Endothelial cell of umbilical vein (primary cell): Measurements from ENCODE around the gene NSD2. TPM values are rescaled to one million over a fixed set of nuclear protein-coding genes. Genes with fewer than 3 reads are reported as not detected.

Experiments used
- BruUV-seq: library from RNA; stranded (reverse); fragments of 400-500 nt; replicated peaks from 2 replicates; lab custom pipeline; 2021; lab: Mats Ljungman, UMichigan
- CTCF ChIA-PET: fragments of 300-600, 350-600 bp; sonication (Branson Sonifier 250); formaldehyde crosslinking; loops from one replicate; lab custom pipeline; 2021; ENCODE audit warnings: antibody characterized with exemption, inconsistent platforms; lab: Charles Lee
- POLR2A ChIA-PET: fragments of 300-600, 350-600 bp; sonication (Branson Sonifier 250); formaldehyde crosslinking; loops from one replicate; lab custom pipeline; 2021; ENCODE audit warnings: antibody characterized with exemption, inconsistent platforms; lab: Charles Lee
- DNase-seq: peaks from one replicate; pipeline ENCODE4 v3.0.0-alpha.2; 2011; ENCODE audit warnings: low read depth, low spot score
- FAIRE-seq: peaks from 2 replicates; lab custom pipeline; 2011; peaks lifted over from hg19 to GRCh38; lab: Jason Lieb, UNC
- H2AFZ ChIP-seq: 2 replicates; pipeline ENCODE4 v1.6.0; 2012; ENCODE audit warnings: low read depth, low read length, control low read depth, inconsistent platforms
- H3K27ac ChIP-seq: 2 replicates; pipeline ENCODE4 v1.5.1; 2011; ENCODE audit warnings: low read depth, mild to moderate bottlenecking, control low read depth, low read length, moderate library complexity; ENCODE audit not compliant: insufficient read depth
- H3K27me3 ChIP-seq, 2 experiments: 2 replicates each; pipeline versions ENCODE4 v1.6.0 to v1.6.1; 2011; ENCODE audit warnings: low read length in 2 of 2, mixed read lengths in 1 of 2; ENCODE audit not compliant: control insufficient read depth in 2 of 2, insufficient read depth in 2 of 2
- H3K36me3 ChIP-seq, 2 experiments: 2 replicates in 1 of 2; 3 replicates in 1 of 2; pipeline ENCODE4 v1.5.1; 2011; ENCODE audit warnings: low read length in 2 of 2, mild to moderate bottlenecking in 1 of 2, moderate library complexity in 1 of 2; ENCODE audit not compliant: control insufficient read depth in 2 of 2, insufficient read depth in 2 of 2; ENCODE audit errors: extremely low read depth in 1 of 2
- H3K4me1 ChIP-seq: 3 replicates; pipeline ENCODE4 v1.5.1; 2011; ENCODE audit warnings: mild to moderate bottlenecking, low read length; ENCODE audit not compliant: control insufficient read depth, insufficient read depth; ENCODE audit errors: extremely low read depth
- H3K4me2 ChIP-seq: 2 replicates; pipeline ENCODE4 v1.6.1; 2011; ENCODE audit warnings: low read length, control low read depth, mixed read lengths; ENCODE audit not compliant: insufficient read depth
- H3K4me3 ChIP-seq, 3 experiments: fragments of 200-600 bp in 1 of 3; sonication (generic), shearing (Covaris generic) in 1 of 3; replicated peaks in 1 of 3; 2 replicates each; pipeline ENCODE4 v1.5.1; 2011 to 2016; ENCODE audit warnings: control low read depth in 3 of 3, low read length in 3 of 3, mild to moderate bottlenecking in 2 of 3, inconsistent platforms in 1 of 3, low read depth in 1 of 3, moderate library complexity in 1 of 3; ENCODE audit not compliant: insufficient read depth in 1 of 3
- H3K79me2 ChIP-seq: 2 replicates; pipeline ENCODE4 v1.6.0; 2012; ENCODE audit warnings: low read length, inconsistent platforms; ENCODE audit not compliant: control insufficient read depth, insufficient read depth
- H3K9ac ChIP-seq: replicated peaks from 2 replicates; pipeline ENCODE3; 2011; ENCODE audit warnings: low read length, control low read depth; ENCODE audit not compliant: insufficient read depth; ENCODE audit errors: extremely low read depth
- H3K9me1 ChIP-seq: replicated peaks from 3 replicates; pipeline ENCODE4 v1.6.0; 2011; ENCODE audit warnings: mild to moderate bottlenecking, low read length; ENCODE audit not compliant: control insufficient read depth, insufficient read depth; ENCODE audit errors: extremely low read depth
- H3K9me3 ChIP-seq: replicated peaks from 2 replicates; pipeline ENCODE4 v1.5.1; 2012; ENCODE audit warnings: low read length, inconsistent platforms; ENCODE audit not compliant: control insufficient read depth, insufficient read depth
- H4K20me1 ChIP-seq: replicated peaks from 2 replicates; pipeline ENCODE3; 2011; ENCODE audit warnings: mild to moderate bottlenecking, low read length; ENCODE audit not compliant: control insufficient read depth, insufficient read depth; ENCODE audit errors: extremely low read depth
- EZH2 ChIP-seq: IDR thresholded peaks from 2 replicates; pipeline ENCODE4 v1.6.1; 2012; ENCODE audit warnings: borderline replicate concordance, low read depth, mild to moderate bottlenecking, moderate library complexity, low read length, inconsistent platforms; ENCODE audit not compliant: severe bottlenecking
- FOS ChIP-seq: IDR thresholded peaks from 2 replicates; pipeline ENCODE4 v1.6.1; 2011; ENCODE audit warnings: mild to moderate bottlenecking, low read length, moderate library complexity, borderline replicate concordance; ENCODE audit not compliant: insufficient read depth
- GATA2 ChIP-seq: IDR thresholded peaks from 2 replicates; pipeline ENCODE4 v1.7.0; 2011; ENCODE audit warnings: low read depth, mild to moderate bottlenecking, moderate library complexity, mixed read lengths, low read length; ENCODE audit not compliant: insufficient read length, insufficient read depth
- JUN ChIP-seq: IDR thresholded peaks from 2 replicates; pipeline ENCODE4 v1.6.1; 2011; ENCODE audit warnings: borderline replicate concordance, low read depth; ENCODE audit not compliant: insufficient read length, insufficient read depth
- POLR2A ChIP-seq: IDR thresholded peaks from 2 replicates; pipeline ENCODE4 v1.6.1; 2012; ENCODE audit warnings: low read depth, mild to moderate bottlenecking, control low read depth, low read length
- POLR2AphosphoS5 ChIP-seq: IDR thresholded peaks from 2 replicates; pipeline ENCODE4 v1.6.1; 2012; ENCODE audit warnings: low read depth, mild to moderate bottlenecking, control low read depth, low read length, moderate library complexity; ENCODE audit not compliant: insufficient read depth
- dilution Hi-C: fragments of 300-500 bp; cut with MboI; formaldehyde crosslinking; loops from one replicate; pipeline ENCODE4 v1.15.0; 2019; ENCODE audit warnings: low sequenced_read_pairs; ENCODE audit not compliant: extremely low pct_ligation_motif_present
- intact Hi-C: fragments of 100-400 bp; cut with micrococcal nuclease; formaldehyde crosslinking; loops from one replicate; pipeline ENCODE4 v1.10.0; 2022
- polyA plus RNA-seq, 4 experiments: library from polyadenylated mRNA; depleted of rRNA in 3 of 4; stranded (reverse) in 3 of 4; unstranded in 1 of 4; fragments of >200 nt; gene quantifications; 2 replicates each; pipeline versions ENCODE4 v1.2.1 to v1.2.3, GENCODE V29; 2011 to 2012; ENCODE audit warnings: missing spikeins in 1 of 4
- total RNA-seq: library from RNA; stranded (reverse); gene quantifications from 2 replicates; pipeline ENCODE4 v1.2.3, GENCODE V29; 2021
- TF ChIP-seq, protein P1 (sequence below): IDR thresholded peaks from 2 replicates; pipeline ENCODE4 v1.6.1; 2011; ENCODE audit not compliant: insufficient read depth, insufficient read length

NSD2 gene
- total and polyA plus RNA-seq, 2 donors (not counting 3 experiments of a cell fraction or from before 2014, with no cell fraction given) = 31.3 to 171 TPM

DNA sequence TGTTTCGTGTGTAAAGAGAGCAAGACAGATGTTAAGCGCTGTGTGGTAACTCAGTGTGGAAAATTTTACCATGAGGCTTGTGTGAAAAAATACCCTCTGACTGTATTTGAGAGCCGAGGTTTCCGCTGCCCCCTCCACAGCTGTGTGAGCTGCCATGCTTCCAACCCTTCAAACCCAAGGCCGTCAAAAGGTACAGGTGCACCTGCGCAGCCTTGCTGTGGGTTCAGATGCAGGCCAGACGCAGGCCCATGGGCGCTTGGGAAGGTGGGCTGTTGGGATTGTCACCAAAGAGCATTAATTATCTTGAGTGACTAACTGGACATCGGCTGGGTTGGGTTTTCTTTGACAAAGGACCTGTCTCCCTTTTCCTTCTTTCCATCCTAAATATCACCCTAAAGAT is 82.1 kb downstream of the NSD2 start:
- Histone ChIP-seq H4K20me1 (no peaks in the 10 kb centered on the region), H2AFZ (no peak overlapping the region), H3K79me2 (peaks cover 4% of the 10 kb centered on the region), H3K9me3 (no peaks in the 10 kb centered on the region), H3K9ac (no peak overlapping the region), H3K4me2 (no peak overlapping the region), H3K9me1 (no peaks in the 10 kb centered on the region), H3K4me3 (no peak overlapping the region), H3K27ac (no peak overlapping the region), H3K36me3 (peaks cover 14 to 37% of the 10 kb centered on the region in 2 experiments), H3K4me1 (no peaks in the 10 kb centered on the region), H3K27me3 (no peaks in the 10 kb centered on the region)
- no peak for DNase-seq
- no TSS peak for BruUV-seq
- TF ChIP-seq FOS = no peak
- no peak for TF ChIP-seq POLR2A
- no peak for TF ChIP-seq JUN
- no peak for TF ChIP-seq EZH2
- TF ChIP-seq POLR2AphosphoS5 = no peak
- no peak for TF ChIP-seq GATA2
- intact Hi-C loops = no loop called here
- POLR2A ChIA-PET = no interaction called here
- FAIRE-seq = no peak
- dilution Hi-C loops = no loop called here
- CTCF ChIA-PET = no interaction called here

DNA sequence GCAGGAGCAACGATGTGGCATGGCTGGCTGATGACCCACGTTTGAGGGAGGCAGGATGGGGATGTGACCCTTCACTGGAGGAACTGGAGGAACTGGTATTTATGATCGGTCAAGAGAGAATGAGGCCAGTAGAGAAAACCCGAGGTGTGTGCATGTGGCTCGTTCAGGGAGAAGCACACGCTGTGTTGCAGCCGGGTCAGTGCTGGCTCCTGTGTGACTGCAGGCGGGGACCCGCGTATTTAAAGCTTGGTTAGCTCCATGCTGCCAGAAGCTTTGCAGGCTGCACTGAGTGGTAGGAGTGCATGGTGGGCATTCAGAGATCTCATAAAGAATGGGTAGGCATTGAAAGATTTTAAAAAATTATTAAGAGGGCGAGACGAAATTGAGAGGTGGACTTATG is 85.4 kb downstream of the NSD2 start:
- no peaks in the 10 kb centered on the region for H3K27me3 ChIP-seq
- dilution Hi-C loops = no loop called here

More for the DNA sequence above, 85.4 kb downstream of the NSD2 start:
- Histone ChIP-seq H3K27ac (no peak overlapping the region), H3K4me2 (no peak overlapping the region), H3K4me1 (no peaks in the 10 kb centered on the region), H2AFZ (no peak overlapping the region), H3K9ac (no peak overlapping the region), H4K20me1 (no peaks in the 10 kb centered on the region), H3K79me2 (no peaks in the 10 kb centered on the region), H3K9me1 (no peaks in the 10 kb centered on the region), H3K36me3 (peaks cover 18 to 56% of the 10 kb centered on the region in 2 experiments), H3K9me3 (no peaks in the 10 kb centered on the region), H3K4me3 (no peak overlapping the region)
- intact Hi-C loops = no loop called here
- ChIA-PET POLR2A (no interaction called here), CTCF (no interaction called here)
- BruUV-seq = no TSS peak
- no peak for DNase-seq
- FAIRE-seq = no peak
- TF ChIP-seq, protein P1, sequence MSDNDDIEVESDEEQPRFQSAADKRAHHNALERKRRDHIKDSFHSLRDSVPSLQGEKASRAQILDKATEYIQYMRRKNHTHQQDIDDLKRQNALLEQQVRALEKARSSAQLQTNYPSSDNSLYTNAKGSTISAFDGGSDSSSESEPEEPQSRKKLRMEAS = no peak
- TF ChIP-seq EZH2 = no peak
- TF ChIP-seq POLR2AphosphoS5 = no peak
- no peak for TF ChIP-seq POLR2A
- no peak for TF ChIP-seq FOS
- no peak for TF ChIP-seq GATA2
